GM18909 (cell line): ENCODE results near the gene NFKBIA.
"Not testable (repeated sequence)": the region's sequence is repeated elsewhere in the genome, so short reads cannot be mapped to it uniquely, and the experiment has no call there.

Source experiments
- ATAC-seq: cut with Tn5 transposase; IDR thresholded peaks from one replicate; pipeline ENCODE4 v1.9.1; 2021; ENCODE audit warnings: mild to moderate bottlenecking; ENCODE audit not compliant: unreplicated experiment, poor library complexity

The NFKBIA gene

GRCh38 chr14:35392103-35392502 is 12.4 kb downstream of the NFKBIA start:
- no peak for ATAC-seq

GRCh38 chr14:35391388-35391710 is 13.2 kb downstream of the NFKBIA start:
- no peak for ATAC-seq

GRCh38 chr14:35390577-35391387 is 13.8 kb downstream of the NFKBIA start:
- ATAC-seq: no peak

- no peak for ATAC-seq
Observed at GRCh38 chr14:35389315-35389667, 15.3 kb downstream of the NFKBIA start.

- ATAC-seq: no peak
Observed at GRCh38 chr14:35388656-35389314, 15.8 kb downstream of the NFKBIA start.

GRCh38 chr14:35387713-35388579 is 16.6 kb downstream of the NFKBIA start:
- no peak for ATAC-seq

- no peak for ATAC-seq
Observed at GRCh38 chr14:35387219-35387618, 17.3 kb downstream of the NFKBIA start.

GRCh38 chr14:35386673-35387125 is 17.9 kb downstream of the NFKBIA start:
- no peak for ATAC-seq

- no peak for ATAC-seq
Observed at GRCh38 chr14:35385042-35385839, 19.3 kb downstream of the NFKBIA start.

GRCh38 chr14:35384455-35385041 is 20.0 kb downstream of the NFKBIA start:
- no peak for ATAC-seq

GRCh38 chr14:35383569-35384454 is 20.7 kb downstream of the NFKBIA start:
- ATAC-seq: no peak

- no peak for ATAC-seq
Observed at GRCh38 chr14:35380794-35381193, 23.8 kb downstream of the NFKBIA start.

- not testable (repeated sequence) for ATAC-seq
Observed at GRCh38 chr14:35379234-35379933, 25.2 kb downstream of the NFKBIA start.

- ATAC-seq: no peak
Observed at GRCh38 chr14:35378425-35379233, 25.9 kb downstream of the NFKBIA start.

- ATAC-seq: no peak
Observed at GRCh38 chr14:35375558-35376025, 29.0 kb downstream of the NFKBIA start.

GRCh38 chr14:35374263-35374712 is 30.3 kb downstream of the NFKBIA start:
- no peak for ATAC-seq

GRCh38 chr14:35373208-35373607 is 31.3 kb downstream of the NFKBIA start:
- not testable (repeated sequence) for ATAC-seq
